GM03348 (cell line): ENCODE results near the gene PCIF1.

Experiments
- DNase-seq: peaks from one replicate; pipeline ENCODE4 v3.0.0; 2012; ENCODE audit warnings: low spot score

Gene PCIF1

DNA sequence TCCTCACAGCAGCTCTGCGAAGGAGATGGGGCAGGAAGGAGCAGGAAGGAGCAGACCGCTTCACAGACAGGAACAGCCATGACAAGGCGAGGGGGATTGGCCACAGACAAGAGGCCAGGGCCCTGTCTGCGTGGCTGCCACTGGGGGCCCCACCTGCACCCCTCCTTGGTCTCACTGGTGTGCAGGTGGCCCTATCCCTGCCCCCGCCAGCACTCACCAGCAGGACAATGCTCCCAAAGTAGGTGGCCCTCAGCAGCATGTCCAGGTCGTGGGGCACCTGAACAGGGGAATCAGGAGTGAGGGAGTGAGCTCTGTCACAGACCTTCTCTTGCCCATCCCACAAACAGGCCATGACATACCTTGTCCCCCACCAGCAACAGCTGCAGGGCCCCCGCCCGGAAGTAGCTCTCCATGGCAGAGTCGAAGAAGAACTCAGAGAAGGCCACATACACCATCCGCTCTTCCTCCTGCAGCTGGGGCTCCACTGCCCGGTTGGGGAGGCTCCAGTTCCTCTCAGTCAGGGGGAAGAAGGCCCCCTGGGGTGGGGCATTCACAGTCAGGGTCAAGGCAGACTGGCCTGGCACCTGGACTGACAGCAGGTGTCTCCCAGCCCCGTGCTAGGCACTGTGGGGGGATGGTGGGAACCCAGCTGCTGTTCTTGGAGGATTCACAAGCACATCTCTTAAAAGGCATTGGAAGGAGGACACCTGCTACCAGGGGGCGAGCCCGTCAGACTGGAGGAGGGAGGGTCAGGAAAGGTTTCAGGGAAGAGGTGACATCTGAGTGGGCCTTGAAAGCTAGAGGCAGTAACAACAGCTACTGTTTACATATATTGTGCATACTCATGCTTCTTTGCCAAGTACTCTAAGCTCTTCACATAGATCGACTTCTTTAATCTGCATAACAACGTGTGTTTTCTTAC, 29.6 kb upstream of the PCIF1 start:
- DNase-seq, result no peak

DNA sequence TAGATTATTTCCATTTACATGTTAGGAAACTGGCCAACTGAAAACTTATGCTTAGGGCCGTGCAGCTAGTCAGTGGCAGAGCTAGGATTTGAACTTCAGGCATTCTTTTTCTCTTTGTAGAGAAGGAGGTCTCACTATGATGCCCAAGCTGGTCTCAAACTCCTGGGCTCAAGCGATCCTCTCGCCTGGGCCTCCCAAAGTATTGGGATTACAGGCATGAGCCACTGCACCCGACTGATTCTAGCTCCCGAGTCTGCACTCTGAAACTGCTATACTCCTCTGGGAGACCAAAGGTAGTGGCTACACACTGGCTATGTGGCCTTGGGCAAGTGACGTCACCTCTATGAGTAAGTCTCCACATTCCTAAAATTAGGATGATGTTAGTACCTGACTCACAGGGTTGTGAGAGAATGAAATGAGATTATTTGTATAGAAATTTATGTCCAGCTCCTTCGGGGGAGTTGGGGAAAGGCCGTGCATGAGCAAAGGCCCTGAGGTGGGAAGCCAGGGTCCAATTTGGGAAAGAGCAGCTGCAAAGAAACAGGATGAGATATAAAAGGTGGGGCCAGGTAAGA, 28.9 kb upstream of the PCIF1 start:
- peak; percentile 56 for DNase-seq

GRCh38 chr20:45907219-45907948, 27.1 kb upstream of the PCIF1 start:
- no peak for DNase-seq

DNA sequence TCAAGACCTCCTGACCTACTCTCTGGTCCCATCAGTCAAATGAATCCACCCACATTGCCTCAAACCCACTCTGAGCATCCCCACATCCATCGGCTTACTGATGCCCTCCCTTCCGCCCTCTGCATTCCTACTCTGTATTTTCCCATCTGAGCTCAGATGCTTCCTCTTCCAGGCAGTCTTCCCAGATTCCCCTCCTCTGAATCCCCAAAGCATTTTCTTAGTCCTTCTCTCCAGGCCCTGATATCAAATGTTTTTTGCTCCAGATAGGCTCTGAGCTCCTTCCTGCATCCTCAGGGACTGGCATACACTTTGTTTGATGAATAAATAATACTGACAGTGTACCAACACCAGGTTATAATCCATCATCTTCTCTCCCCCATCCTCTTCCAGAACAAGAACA, 26.4 kb upstream of the PCIF1 start:
- no peak for DNase-seq

- no peak for DNase-seq
Observed at GRCh38 chr20:45909336-45909808, 25.1 kb upstream of the PCIF1 start.

- no peak for DNase-seq
Observed at GRCh38 chr20:45909817-45910669, 24.4 kb upstream of the PCIF1 start.

- peak; percentile 96 for DNase-seq
Observed at GRCh38 chr20:45910670-45911485, 23.6 kb upstream of the PCIF1 start.

DNA sequence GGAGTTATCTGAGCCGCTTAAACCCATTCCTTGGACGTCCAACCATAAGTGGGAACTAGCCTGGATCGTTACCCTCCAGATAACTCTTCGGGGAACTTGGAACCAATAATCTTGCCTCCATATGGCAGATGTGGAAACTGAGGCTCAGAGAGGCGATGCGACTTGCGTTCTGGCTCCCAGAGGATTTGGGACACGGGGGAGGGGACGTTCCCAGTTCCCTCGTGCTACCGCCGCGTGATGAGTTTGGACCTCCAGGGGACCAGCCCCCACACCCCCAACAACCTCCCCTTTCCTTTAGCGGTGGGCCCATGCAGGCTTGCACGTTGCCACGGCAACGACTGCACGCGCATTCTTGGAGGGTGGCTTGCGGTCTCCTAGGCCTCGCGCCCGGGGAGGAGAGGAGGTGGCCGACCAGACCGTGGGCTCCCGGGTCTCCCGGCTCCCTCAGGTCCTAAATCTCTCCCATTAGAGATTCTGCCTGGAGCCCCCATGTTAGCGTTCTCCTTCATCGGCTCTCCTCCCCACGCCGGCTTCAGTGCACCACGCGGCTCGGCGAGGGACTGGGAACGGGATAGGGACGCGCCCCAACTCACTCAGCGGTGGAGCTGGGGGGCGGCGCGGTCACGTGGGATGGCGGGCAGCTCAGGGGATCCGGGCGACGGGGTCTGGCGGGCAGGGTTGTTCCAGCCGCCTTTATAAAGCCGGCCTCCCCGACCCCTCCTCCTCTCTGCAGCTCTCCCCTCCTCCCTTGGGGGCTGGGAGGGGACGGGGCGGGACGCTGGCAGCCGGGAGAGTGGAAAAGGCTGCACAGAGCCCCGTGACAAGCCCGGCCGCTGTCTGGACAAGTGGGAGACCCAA, 22.8 kb upstream of the PCIF1 start, which contains the start of gene PLTP:
Gene PLTP, minus strand, starts transcription at position 670 of the 858 bp plus-strand sequence. CDS start 703 bp downstream, outside the sequence.
- peak; percentile 77 for DNase-seq

DNA sequence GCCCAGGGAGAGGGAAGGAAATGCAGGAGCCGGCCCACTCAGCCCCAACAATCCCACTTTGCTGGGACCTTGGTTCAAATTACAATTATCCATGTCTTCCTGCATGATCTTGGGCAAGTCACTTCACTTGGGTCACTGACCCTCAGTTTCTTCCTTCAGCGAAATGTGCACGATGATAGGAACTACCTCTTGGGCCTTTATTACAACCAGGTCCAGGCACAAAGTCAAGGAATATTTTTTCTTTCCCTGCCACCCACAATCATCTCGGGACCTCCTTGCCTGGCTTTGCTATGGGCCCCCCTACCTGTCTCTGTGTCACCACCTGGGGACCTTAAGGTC, 22.2 kb upstream of the PCIF1 start:
- no peak for DNase-seq

DNA sequence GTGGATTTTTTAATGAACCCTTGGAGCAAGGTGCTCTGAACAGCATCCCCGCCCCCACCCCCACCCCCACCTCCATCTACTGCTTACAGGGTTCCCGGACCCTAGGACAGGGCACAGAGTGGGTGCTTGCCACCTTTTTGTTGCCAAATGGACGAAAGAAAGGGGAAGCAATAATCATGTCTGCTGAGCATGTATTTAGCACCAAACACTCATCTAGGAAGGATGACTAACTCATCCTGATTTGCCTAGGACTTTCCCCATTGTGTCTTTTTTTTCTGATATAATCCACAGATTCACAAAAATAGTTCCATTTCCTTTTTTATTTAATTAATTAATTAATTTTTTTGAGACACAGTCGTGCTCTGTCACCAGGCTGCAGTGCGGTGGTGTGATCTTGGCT, 21.4 kb upstream of the PCIF1 start:
- no peak for DNase-seq

DNA sequence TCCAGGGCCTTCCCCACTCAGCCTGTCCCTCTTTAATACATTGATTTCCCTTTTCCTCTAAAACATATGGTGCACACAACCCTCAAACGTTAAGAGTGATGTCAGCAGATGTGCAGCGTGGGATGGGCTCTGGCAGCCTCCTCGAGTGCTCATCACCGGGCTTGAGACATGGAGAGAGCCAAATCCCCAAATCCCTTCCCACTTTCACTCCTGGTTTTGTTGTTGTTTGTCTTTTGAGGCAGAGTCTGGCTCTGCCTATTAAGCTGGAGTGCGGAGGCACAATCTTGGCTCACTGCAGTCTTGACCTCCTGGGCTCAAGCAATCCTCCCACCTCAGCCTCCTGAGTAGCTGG, 16.7 kb upstream of the PCIF1 start:
- DNase-seq, result peak; percentile 29

GRCh38 chr20:45918182-45918737, 16.2 kb upstream of the PCIF1 start:
- no peak for DNase-seq

DNA sequence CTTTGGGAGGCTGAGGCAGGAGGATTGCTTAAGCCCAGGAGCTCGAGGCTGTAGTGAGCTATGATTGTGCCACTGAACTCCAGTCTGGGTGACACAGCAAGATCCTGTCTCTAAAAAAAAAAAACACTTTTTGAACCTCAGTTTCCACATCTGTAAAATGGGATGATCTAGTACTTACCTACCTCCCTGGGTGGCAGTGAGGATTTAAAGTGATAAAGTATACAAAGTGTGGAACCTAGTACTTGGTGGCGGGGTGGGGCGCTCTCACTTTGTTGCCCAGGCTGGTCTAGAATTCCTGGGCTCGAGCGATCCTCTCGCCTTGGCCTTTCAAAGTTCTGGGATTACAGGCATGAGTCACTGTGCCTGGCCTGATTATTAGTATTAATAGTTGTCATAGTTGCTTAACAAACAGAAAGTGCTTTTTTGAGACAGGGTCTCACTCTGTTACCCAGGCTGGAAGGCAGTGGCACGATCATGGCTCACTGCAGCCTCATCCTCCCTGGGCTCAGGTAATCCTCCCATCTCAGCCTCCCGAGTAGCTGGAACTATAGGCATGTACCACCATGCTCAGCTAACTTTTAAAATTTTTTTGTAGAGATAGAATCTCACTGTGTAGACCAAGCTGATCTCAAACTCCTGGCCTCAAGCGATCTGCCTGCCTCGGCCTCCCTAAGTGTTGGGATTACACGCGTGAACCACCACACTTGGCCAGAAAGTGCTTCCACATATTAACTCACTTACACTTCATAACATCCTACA, 15.5 kb upstream of the PCIF1 start:
- DNase-seq, result no peak

- no peak for DNase-seq
Observed at GRCh38 chr20:45919542-45920399, 14.7 kb upstream of the PCIF1 start.

GRCh38 chr20:45920462-45921336, 13.8 kb upstream of the PCIF1 start:
- no peak for DNase-seq

DNA sequence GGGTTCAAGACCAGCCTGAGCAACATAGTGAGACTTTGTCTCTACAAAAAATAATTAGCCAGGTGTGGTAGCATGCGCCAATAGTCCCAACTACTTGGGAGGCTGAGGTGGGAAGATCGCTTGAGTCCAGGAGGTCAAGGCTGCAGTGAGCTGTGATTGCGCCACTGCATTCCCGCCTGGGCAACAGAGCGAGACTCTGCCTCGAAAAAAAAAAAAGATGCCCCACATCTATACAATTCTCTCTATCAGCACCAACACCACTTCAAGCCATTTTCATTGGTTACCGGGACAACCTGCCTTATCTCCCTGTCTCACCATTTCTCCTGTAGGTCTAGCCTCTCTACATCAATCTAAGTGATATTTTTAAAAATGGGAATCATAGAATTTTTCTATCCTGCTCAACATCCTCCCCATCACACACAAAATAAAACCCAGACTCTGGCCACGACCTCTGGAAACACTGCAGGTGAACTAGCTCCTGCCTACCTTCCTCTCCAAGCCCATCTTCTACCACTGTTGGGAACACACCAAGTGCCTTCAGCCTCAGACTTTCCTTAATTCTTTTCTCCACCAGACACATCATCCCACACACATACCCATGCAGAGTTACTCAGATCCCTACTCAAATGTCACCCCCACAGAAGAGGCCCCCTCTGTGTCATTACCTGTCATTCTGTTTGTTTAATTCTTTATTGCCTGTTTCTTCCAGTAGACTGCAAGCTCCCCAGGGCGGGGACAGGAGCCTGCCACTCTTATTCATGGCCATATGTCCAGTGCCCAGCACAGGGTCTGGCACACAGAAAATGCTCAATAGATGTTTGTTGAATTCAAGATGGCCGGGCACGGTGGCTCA, 12.9 kb upstream of the PCIF1 start:
- DNase-seq, result no peak
